ENCODE measurements around the gene HOXD8. TPM values are rescaled to one million over a fixed set of nuclear protein-coding genes. Genes with fewer than 3 reads are reported as not detected.

Gene HOXD8
- total RNA-seq, 5 donors from 2014 or later (not counting 1 experiment from before 2014, with no cell fraction given), result not detected

GRCh38 chr2:176163672-176164056 lies 34.2 kb downstream of the HOXD8 start:
- H3K4me1 ChIP-seq (ENCODE audit: control insufficient read depth in 1 of 2, extremely low read depth in 1 of 2, insufficient read depth in 2 of 2, low read length in 2 of 2), result peaks cover 0 to 25% of the 10 kb centered on the region in 2 experiments
- ChIA-PET CTCF (interaction anchor here in 1 of 2 donors (1.0 kb wide), 1 partner anchor 9 kb away, joined by 3 read pairs; no protein-coding TSS in a partner anchor), POLR2A (no interaction called here)
- no peak overlapping the region for H3K4me3 ChIP-seq (ENCODE audit: control insufficient read depth in 1 of 2, extremely low read depth in 1 of 2, low read length in 1 of 2)
- ATAC-seq (replicated peaks in 1 of 4) (no peak), DNase-seq (no peak)
- H3K36me3 Mint-ChIP-seq, result no peaks in the 10 kb centered on the region
- H3K27ac ChIP-seq (ENCODE audit: low read length), result no peak overlapping the region
- peaks cover 37 to 72% of the 10 kb centered on the region in 2 experiments for H3K27me3 ChIP-seq (replicated peaks in 1 of 2; ENCODE audit: control insufficient read depth in 2 of 2, extremely low read depth in 1 of 2, insufficient read depth in 2 of 2, low read length in 1 of 2)
- peaks cover 0 to 5% (median 4%) of the 10 kb centered on the region in 3 donors for H3K9me3 Mint-ChIP-seq
- H3K27ac Mint-ChIP-seq, result peak overlapping the region in 1 of 2 donors; percentile 16
- 0% methylated on average over 1 of the region's 12 CpGs for WGBS (ENCODE audit: insufficient coverage)
- H3K9me3 ChIP-seq, result no peaks in the 10 kb centered on the region
- H3K36me3 ChIP-seq (ENCODE audit: control insufficient read depth in 2 of 2, extremely low read depth in 1 of 2, insufficient read depth in 1 of 2, low read length in 1 of 2), result no peaks in the 10 kb centered on the region
- H3K27me3 Mint-ChIP-seq, result peaks cover 61 to 88% of the 10 kb centered on the region in 2 donors
- H3K4me3 Mint-ChIP-seq, result peak overlapping the region in 1 of 3 donors; percentile 24
- peaks cover 6 to 16% (median 10%) of the 10 kb centered on the region in 3 donors for H3K4me1 Mint-ChIP-seq

DNA sequence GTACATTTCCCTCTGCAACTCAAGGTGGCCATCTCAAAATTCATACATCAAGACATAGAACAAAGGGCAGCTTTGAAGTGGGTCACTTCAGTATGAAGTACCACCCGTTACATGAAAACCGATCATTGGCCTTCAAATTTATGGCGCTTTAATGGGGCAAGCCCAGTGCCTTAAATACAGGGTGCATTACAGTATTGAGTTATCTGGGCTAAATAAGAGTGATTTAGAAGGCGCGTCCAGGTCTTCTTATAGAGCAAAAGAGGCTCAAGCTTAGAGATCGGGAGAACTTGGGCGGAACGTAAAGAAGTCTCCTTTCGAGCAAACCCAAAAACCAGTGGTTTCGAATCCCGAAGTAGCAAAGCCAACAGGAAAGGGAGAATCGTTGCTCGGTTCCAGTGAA lies 34.7 kb downstream of the HOXD8 start:
- no peak for ATAC-seq (replicated peaks in 1 of 4)
- POLR2A ChIA-PET, result no interaction called here
- H3K27me3 Mint-ChIP-seq, result peaks cover 61 to 92% of the 10 kb centered on the region in 2 donors
- peaks cover 6 to 16% (median 10%) of the 10 kb centered on the region in 3 donors for H3K4me1 Mint-ChIP-seq
- no peaks in the 10 kb centered on the region for H3K9me3 ChIP-seq
- DNase-seq, result no peak
- no peaks in the 10 kb centered on the region for H3K36me3 ChIP-seq (ENCODE audit: control insufficient read depth in 2 of 2, extremely low read depth in 1 of 2, insufficient read depth in 1 of 2, low read length in 1 of 2)
- H3K4me1 ChIP-seq (ENCODE audit: control insufficient read depth in 1 of 2, extremely low read depth in 1 of 2, insufficient read depth in 2 of 2, low read length in 2 of 2), result peaks cover 0 to 21% of the 10 kb centered on the region in 2 experiments
- H3K9me3 Mint-ChIP-seq, result peaks cover 0 to 5% (median 4%) of the 10 kb centered on the region in 3 donors
- H3K4me3 ChIP-seq (ENCODE audit: control insufficient read depth in 1 of 2, extremely low read depth in 1 of 2, low read length in 1 of 2), result no peak overlapping the region
- H3K27ac Mint-ChIP-seq, result peak overlapping the region in 1 of 2 donors; percentile 16
- CTCF ChIA-PET, result interaction anchor here in 1 of 2 donors (1.0 kb wide), 1 partner anchor 9 kb away, joined by 3 read pairs; no protein-coding TSS in a partner anchor
- H3K4me3 Mint-ChIP-seq, result peak overlapping the region in 1 of 3 donors; percentile 24
- no peak overlapping the region for H3K27ac ChIP-seq (ENCODE audit: low read length)
- WGBS (ENCODE audit: insufficient coverage), result 15% methylated on average over 12 of the region's 13 CpGs
- H3K27me3 ChIP-seq (replicated peaks in 1 of 2; ENCODE audit: control insufficient read depth in 2 of 2, extremely low read depth in 1 of 2, insufficient read depth in 2 of 2, low read length in 1 of 2), result peaks cover 36 to 72% of the 10 kb centered on the region in 2 experiments
- no peaks in the 10 kb centered on the region for H3K36me3 Mint-ChIP-seq

DNA sequence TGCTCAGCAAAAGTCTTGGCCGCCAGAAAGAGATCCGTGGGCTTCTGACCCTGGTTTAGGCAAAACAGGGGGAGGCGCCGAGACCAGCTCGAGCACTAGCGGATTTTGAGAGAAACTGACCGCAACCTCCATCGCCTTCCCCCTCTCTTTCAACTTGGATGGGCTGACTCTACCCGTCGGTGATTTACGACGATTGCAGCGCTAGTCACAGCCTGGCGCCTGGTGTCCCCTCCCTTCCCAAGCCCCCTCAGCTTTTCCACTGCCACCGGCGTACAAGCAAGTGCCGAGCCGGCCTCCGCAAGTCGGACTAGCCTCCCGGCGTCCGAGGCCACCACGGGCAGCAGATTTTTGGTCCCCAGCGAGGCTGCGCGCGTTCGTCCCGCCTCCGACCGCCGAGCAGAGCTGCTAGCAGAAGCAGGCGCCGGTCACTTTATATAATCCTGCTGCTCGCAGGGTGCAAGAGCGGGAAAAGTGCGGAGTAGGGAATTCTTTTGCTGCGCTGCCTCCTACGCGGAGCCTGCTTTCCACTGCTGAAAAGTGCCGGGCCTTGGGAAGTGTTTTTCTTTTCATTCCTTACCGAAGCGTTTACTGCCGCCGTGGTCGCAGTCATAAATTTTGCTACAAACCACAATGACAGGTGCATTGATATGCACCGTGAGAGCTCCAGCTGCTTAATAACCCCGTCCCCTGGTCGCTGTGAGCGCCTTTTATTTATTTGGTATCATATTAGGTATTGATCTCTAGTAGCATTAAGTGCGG lies 35.3 kb downstream of the HOXD8 start:
- peaks cover 0 to 17% of the 10 kb centered on the region in 2 experiments for H3K4me1 ChIP-seq (ENCODE audit: control insufficient read depth in 1 of 2, extremely low read depth in 1 of 2, insufficient read depth in 2 of 2, low read length in 2 of 2)
- no peak overlapping the region for H3K27ac Mint-ChIP-seq
- CTCF ChIA-PET, result interaction anchor here in 1 of 2 donors (1.0 kb wide), 1 partner anchor 10 kb away, joined by 3 read pairs; no protein-coding TSS in a partner anchor
- no peak for DNase-seq
- 9% methylated on average over 42 of the region's 52 CpGs for WGBS (ENCODE audit: insufficient coverage)
- H3K4me3 Mint-ChIP-seq, result peak overlapping the region in 1 of 3 donors; percentile 24
- peaks cover 0 to 5% (median 4%) of the 10 kb centered on the region in 3 donors for H3K9me3 Mint-ChIP-seq
- H3K4me1 Mint-ChIP-seq, result peaks cover 6 to 10% (median 10%) of the 10 kb centered on the region in 3 donors
- H3K27me3 Mint-ChIP-seq, result peaks cover 67 to 92% of the 10 kb centered on the region in 2 donors
- ATAC-seq (replicated peaks in 1 of 4), result no peak
- no peak overlapping the region for H3K27ac ChIP-seq (ENCODE audit: low read length)
- peak overlapping the region in 1 of 2 donors; percentile 10 for H3K4me3 ChIP-seq (ENCODE audit: control insufficient read depth in 1 of 2, extremely low read depth in 1 of 2, low read length in 1 of 2)
- no peaks in the 10 kb centered on the region for H3K36me3 ChIP-seq (ENCODE audit: control insufficient read depth in 2 of 2, extremely low read depth in 1 of 2, insufficient read depth in 1 of 2, low read length in 1 of 2)
- H3K27me3 ChIP-seq (replicated peaks in 1 of 2; ENCODE audit: control insufficient read depth in 2 of 2, extremely low read depth in 1 of 2, insufficient read depth in 2 of 2, low read length in 1 of 2), result peaks cover 37 to 72% of the 10 kb centered on the region in 2 experiments
- POLR2A ChIA-PET, result no interaction called here
- no peaks in the 10 kb centered on the region for H3K9me3 ChIP-seq
- no peaks in the 10 kb centered on the region for H3K36me3 Mint-ChIP-seq

- peaks cover 6 to 10% (median 10%) of the 10 kb centered on the region in 3 donors for H3K4me1 Mint-ChIP-seq
These were observed 36.0 kb downstream of the HOXD8 start for GRCh38 chr2:176165370-176166050.

DNA sequence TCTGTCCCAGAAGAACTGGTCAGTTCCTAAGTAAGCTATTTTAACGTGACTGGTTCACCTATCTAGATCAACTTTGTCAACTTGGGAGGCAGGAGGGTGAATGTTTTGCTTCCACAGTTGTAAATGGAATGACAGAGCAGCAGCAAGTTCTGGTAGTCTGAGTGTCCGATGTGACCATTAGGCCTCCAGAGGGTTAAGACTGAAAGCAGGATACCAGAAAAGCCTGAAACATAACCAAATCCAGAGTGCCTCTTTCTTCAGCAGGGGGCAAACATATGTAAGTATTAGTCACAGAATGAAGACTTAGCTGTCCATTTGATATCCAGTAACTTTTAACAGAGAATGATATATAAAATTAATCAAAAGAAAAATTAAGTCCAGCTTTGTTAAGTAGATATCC lies 36.8 kb downstream of the HOXD8 start:
- H3K27me3 ChIP-seq (replicated peaks in 1 of 2; ENCODE audit: control insufficient read depth in 2 of 2, extremely low read depth in 1 of 2, insufficient read depth in 2 of 2, low read length in 1 of 2), result peaks cover 40 to 70% of the 10 kb centered on the region in 2 experiments
- Mint-ChIP-seq H3K9me3 (peaks cover 0 to 5% (median 4%) of the 10 kb centered on the region in 3 donors), H3K27ac (no peak overlapping the region), H3K27me3 (peaks cover 75 to 93% of the 10 kb centered on the region in 2 donors), H3K4me3 (no peak overlapping the region), H3K4me1 (peaks cover 4 to 10% (median 6%) of the 10 kb centered on the region in 3 donors), H3K36me3 (no peaks in the 10 kb centered on the region)
- no peak overlapping the region for H3K27ac ChIP-seq (ENCODE audit: low read length)
- 0% methylated on average over 1 of the region's 2 CpGs for WGBS (ENCODE audit: insufficient coverage)
- POLR2A ChIA-PET, result no interaction called here
- CTCF ChIA-PET, result interaction anchor here in 1 of 2 donors (1.0 to 1.7 kb wide), 2 partner anchors 285 to 982 kb away, joined by 3 to 4 read pairs; no protein-coding TSS in a partner anchor
- H3K36me3 ChIP-seq (ENCODE audit: control insufficient read depth in 2 of 2, extremely low read depth in 1 of 2, insufficient read depth in 1 of 2, low read length in 1 of 2), result no peaks in the 10 kb centered on the region
- no peaks in the 10 kb centered on the region for H3K9me3 ChIP-seq
- DNase-seq, result no peak
- H3K4me3 ChIP-seq (ENCODE audit: control insufficient read depth in 1 of 2, extremely low read depth in 1 of 2, low read length in 1 of 2), result no peak overlapping the region
- H3K4me1 ChIP-seq (ENCODE audit: control insufficient read depth in 1 of 2, extremely low read depth in 1 of 2, insufficient read depth in 2 of 2, low read length in 2 of 2), result peaks cover 0 to 12% of the 10 kb centered on the region in 2 experiments
- no peak for ATAC-seq (replicated peaks in 1 of 4)

More at GRCh38 chr2:176165370-176166050, 36.0 kb downstream of the HOXD8 start:
- WGBS (ENCODE audit: insufficient coverage), result 3% methylated on average over 19 of the region's 26 CpGs
- Histone ChIP-seq H3K4me1 (ENCODE audit: control insufficient read depth in 1 of 2, extremely low read depth in 1 of 2, insufficient read depth in 2 of 2, low read length in 2 of 2) (peaks cover 0 to 12% of the 10 kb centered on the region in 2 experiments), H3K4me3 (ENCODE audit: control insufficient read depth in 1 of 2, extremely low read depth in 1 of 2, low read length in 1 of 2) (no peak overlapping the region), H3K9me3 (no peaks in the 10 kb centered on the region), H3K27me3 (replicated peaks in 1 of 2; ENCODE audit: control insufficient read depth in 2 of 2, extremely low read depth in 1 of 2, insufficient read depth in 2 of 2, low read length in 1 of 2) (peaks cover 37 to 70% of the 10 kb centered on the region in 2 experiments), H3K27ac (ENCODE audit: low read length) (no peak overlapping the region), H3K36me3 (ENCODE audit: control insufficient read depth in 2 of 2, extremely low read depth in 1 of 2, insufficient read depth in 1 of 2, low read length in 1 of 2) (no peaks in the 10 kb centered on the region)
- ATAC-seq (replicated peaks in 1 of 4) (no peak), DNase-seq (no peak)
- CTCF ChIA-PET, result interaction anchor here in 1 of 2 donors (1.7 kb wide), 1 partner anchor 983 kb away, joined by 4 read pairs; no protein-coding TSS in a partner anchor
- H3K27me3 Mint-ChIP-seq, result peaks cover 75 to 94% of the 10 kb centered on the region in 2 donors
- H3K27ac Mint-ChIP-seq, result no peak overlapping the region
- H3K9me3 Mint-ChIP-seq, result peaks cover 0 to 5% (median 4%) of the 10 kb centered on the region in 3 donors
- POLR2A ChIA-PET, result no interaction called here
- peak overlapping the region in 1 of 3 donors; percentile 24 for H3K4me3 Mint-ChIP-seq
- no peaks in the 10 kb centered on the region for H3K36me3 Mint-ChIP-seq

DNA sequence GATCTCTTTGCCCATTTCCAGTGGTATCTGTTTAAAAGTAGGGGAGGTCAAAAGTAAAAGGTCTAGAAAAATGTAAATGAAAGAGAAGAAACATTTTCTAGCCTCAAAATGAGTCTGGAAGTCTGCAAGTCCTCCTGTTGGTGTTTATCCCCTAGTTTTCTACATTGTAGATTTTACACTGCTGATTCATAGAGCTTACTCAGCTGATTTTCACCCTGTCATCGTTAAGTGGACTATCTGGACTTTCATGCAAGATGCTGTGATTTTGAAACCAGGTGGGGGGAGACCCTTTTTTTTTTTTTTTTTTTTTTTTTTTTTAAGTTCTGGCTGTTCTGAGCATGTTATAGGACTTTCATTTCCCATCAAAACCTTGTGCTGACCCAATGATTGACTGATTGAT lies 37.9 kb downstream of the HOXD8 start:
- POLR2A ChIA-PET, result interaction anchor here in 1 of 2 donors (0.6 kb wide), 1 partner anchor 1139 kb away, joined by 3 read pairs; no protein-coding TSS in a partner anchor
- H3K4me3 Mint-ChIP-seq, result no peak overlapping the region

More for the DNA sequence above, 37.9 kb downstream of the HOXD8 start:
- H3K36me3 ChIP-seq (ENCODE audit: control insufficient read depth in 2 of 2, extremely low read depth in 1 of 2, insufficient read depth in 1 of 2, low read length in 1 of 2), result no peaks in the 10 kb centered on the region
- Mint-ChIP-seq H3K4me1 (peaks cover 5 to 10% (median 8%) of the 10 kb centered on the region in 3 donors), H3K9me3 (peaks cover 0 to 5% (median 4%) of the 10 kb centered on the region in 3 donors), H3K27me3 (peaks cover 72 to 90% of the 10 kb centered on the region in 2 donors), H3K27ac (no peak overlapping the region), H3K36me3 (no peaks in the 10 kb centered on the region)
- no CpG with 5 or more reads among the region's 1 CpG for WGBS (ENCODE audit: insufficient coverage)
- DNase-seq (no peak), ATAC-seq (replicated peaks in 1 of 4) (no peak)
- H3K27me3 ChIP-seq (replicated peaks in 1 of 2; ENCODE audit: control insufficient read depth in 2 of 2, extremely low read depth in 1 of 2, insufficient read depth in 2 of 2, low read length in 1 of 2), result peaks cover 39 to 70% of the 10 kb centered on the region in 2 experiments
- H3K9me3 ChIP-seq, result no peaks in the 10 kb centered on the region
- peaks cover 0 to 18% of the 10 kb centered on the region in 2 experiments for H3K4me1 ChIP-seq (ENCODE audit: control insufficient read depth in 1 of 2, extremely low read depth in 1 of 2, insufficient read depth in 2 of 2, low read length in 2 of 2)
- no peak overlapping the region for H3K27ac ChIP-seq (ENCODE audit: low read length)
- CTCF ChIA-PET, result interaction anchor here (0.6 to 1.7 kb wide), 5 partner anchors 284 to 1826 kb away, joined by 3 to 6 read pairs (median 4); no protein-coding TSS in a partner anchor
- H3K4me3 ChIP-seq (ENCODE audit: control insufficient read depth in 1 of 2, extremely low read depth in 1 of 2, low read length in 1 of 2), result no peak overlapping the region

Data from T-cell (primary cell).